Amygdala (tissue), 56 donors: ENCODE results near the gene ZNF385D.

Source experiments
- DNase-seq, 56 donors: peaks; one replicate each; lab custom pipeline; 2025; lab: John Stamatoyannopoulos, UW

ZNF385D gene

GRCh38 chr3:21466476-21466875, 284.5 kb downstream of the ZNF385D start:
- no peak for DNase-seq

- DNase-seq: no peak
Observed at GRCh38 chr3:21464746-21465145, 286.3 kb downstream of the ZNF385D start.

- no peak for DNase-seq
Observed at GRCh38 chr3:21463319-21463718, 287.7 kb downstream of the ZNF385D start.

- no peak for DNase-seq
Observed at GRCh38 chr3:21462141-21462540, 288.9 kb downstream of the ZNF385D start.

GRCh38 chr3:21457084-21457483, 293.9 kb downstream of the ZNF385D start:
- DNase-seq: no peak

- DNase-seq: no peak
Observed at GRCh38 chr3:21449738-21450137, 301.3 kb downstream of the ZNF385D start.

- no peak for DNase-seq
Observed at GRCh38 chr3:21447476-21448151, 303.4 kb downstream of the ZNF385D start.

GRCh38 chr3:21446945-21447475, 304.0 kb downstream of the ZNF385D start:
- no peak for DNase-seq

GRCh38 chr3:21446027-21446426, 305.0 kb downstream of the ZNF385D start:
- DNase-seq: no peak

GRCh38 chr3:21441821-21442220, 309.2 kb downstream of the ZNF385D start:
- DNase-seq: no peak

GRCh38 chr3:21436835-21437234, 314.2 kb downstream of the ZNF385D start:
- peak in 1 of 56 donors; percentile 1 for DNase-seq

- no peak for DNase-seq
Observed at GRCh38 chr3:21435871-21436270, 315.1 kb downstream of the ZNF385D start.

GRCh38 chr3:21434310-21434709, 316.7 kb downstream of the ZNF385D start:
- DNase-seq: no peak

- DNase-seq: no peak
Observed at GRCh38 chr3:21433751-21434150, 317.3 kb downstream of the ZNF385D start.

- no peak for DNase-seq
Observed at GRCh38 chr3:21426920-21427319, 324.1 kb downstream of the ZNF385D start.

- DNase-seq: no peak
Observed at GRCh38 chr3:21425715-21426114, 325.3 kb downstream of the ZNF385D start.

- no peak for DNase-seq
Observed at GRCh38 chr3:21421096-21421495, 329.9 kb downstream of the ZNF385D start.

- no peak for DNase-seq
Observed at GRCh38 chr3:21417991-21418390, 333.0 kb downstream of the ZNF385D start.

- no peak for DNase-seq
Observed at GRCh38 chr3:21414506-21414905, 336.5 kb downstream of the ZNF385D start.

- no peak for DNase-seq
Observed at GRCh38 chr3:21411058-21411457, 340.0 kb downstream of the ZNF385D start.

- no peak for DNase-seq
Observed at GRCh38 chr3:21409401-21409800, 341.6 kb downstream of the ZNF385D start.

- DNase-seq: no peak
Observed at GRCh38 chr3:21407743-21408142, 343.3 kb downstream of the ZNF385D start.
